Activated CD4-positive, alpha-beta T cell treated with anti-CD3 and anti-CD28 coated beads, Interleukin-2, amount 50 U/mL, for 4 hours (primary cell): ENCODE data around the gene HMGCS1.
"Not testable (repeated sequence)": the region's sequence is repeated elsewhere in the genome, so short reads cannot be mapped to it uniquely, and the experiment has no call there.

ENCODE experiments used
- DNase-seq, 2 experiments: peaks; one replicate each; pipeline ENCODE4 v3.0.0-alpha.2; 2020

The HMGCS1 gene

GRCh38 chr5:43312076-43312661, 1.0 kb downstream of the HMGCS1 start:
- DNase-seq, result no peak

GRCh38 chr5:43309637-43310036, 3.6 kb downstream of the HMGCS1 start:
- no peak for DNase-seq

- DNase-seq, result no peak
These were observed 4.1 kb downstream of the HMGCS1 start for GRCh38 chr5:43309122-43309521.

DNA sequence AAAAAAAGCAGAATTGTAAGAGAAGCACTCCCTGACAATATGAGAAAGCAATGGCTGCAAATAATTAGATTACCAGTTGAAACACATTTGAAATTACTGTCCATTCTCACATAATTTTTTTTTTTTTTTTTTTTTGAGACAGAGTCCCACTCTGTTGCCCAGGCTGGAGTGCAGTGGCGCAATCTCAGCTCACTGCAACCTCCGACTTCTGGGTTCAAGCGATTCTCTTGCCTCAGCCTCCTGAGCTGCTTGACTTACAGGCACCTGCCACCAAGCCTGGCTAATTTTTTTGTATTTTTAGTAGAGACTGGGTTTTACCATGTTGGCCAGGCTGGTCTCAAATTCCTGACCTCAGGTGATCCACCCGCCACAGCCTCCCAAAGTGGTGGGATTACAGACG, 6.3 kb downstream of the HMGCS1 start:
- DNase-seq, result not testable (repeated sequence)

DNA sequence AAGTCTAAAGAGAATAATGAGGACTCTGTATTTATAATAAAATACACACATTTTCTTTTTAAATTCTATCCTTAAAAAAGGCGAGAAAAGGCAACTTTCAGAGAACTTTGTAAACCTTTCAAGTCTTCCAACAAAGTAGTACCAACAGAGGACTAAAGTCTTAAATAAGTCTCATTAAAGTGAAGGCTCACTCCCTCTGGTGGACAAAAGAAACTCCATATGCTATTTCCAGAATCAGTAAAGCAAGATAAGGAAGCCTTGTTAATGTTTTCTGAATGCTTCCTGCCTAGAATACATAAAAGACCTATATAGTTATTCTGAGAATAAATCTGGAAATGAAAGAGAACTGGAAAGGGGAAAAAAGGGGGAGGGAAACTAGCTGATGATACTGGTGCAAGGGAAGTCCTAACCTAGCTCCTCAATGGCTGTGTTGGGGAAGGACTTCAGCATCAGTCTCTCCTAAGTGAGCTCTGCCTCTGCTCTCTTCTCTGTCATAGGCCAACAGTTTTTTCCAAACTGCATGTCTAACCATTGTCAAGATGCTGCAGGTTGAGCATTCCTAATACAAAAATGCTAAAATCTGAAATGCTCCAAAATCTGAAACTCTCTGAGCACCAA, 7.2 kb downstream of the HMGCS1 start:
- DNase-seq, result no peak

GRCh38 chr5:43304525-43304924, 8.7 kb downstream of the HMGCS1 start:
- DNase-seq, result no peak

- DNase-seq, result no peak
These were observed 10.0 kb downstream of the HMGCS1 start for GRCh38 chr5:43303242-43303641.

DNA sequence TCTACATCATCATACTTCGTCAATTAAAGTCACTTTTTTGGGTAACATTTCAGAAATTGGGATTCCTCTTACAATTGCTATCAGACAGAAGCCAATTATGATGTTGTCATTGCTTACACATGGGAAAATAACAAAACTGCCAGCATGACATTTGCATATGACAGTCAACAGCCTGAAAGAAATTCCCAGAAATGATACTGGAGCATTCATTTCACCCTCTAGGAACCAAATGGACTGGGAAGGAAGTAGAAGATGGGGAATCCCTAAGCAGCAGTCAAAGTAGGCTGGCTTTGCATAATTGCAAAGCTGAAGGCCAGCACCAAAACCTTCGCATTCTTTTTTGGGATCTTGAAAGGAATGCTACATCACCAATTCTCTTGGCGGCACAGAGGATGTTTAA, 10.7 kb downstream of the HMGCS1 start:
- no peak for DNase-seq

GRCh38 chr5:43301653-43302091, 11.5 kb downstream of the HMGCS1 start:
- no peak for DNase-seq

GRCh38 chr5:43300112-43300511, 13.1 kb downstream of the HMGCS1 start:
- DNase-seq, result no peak

DNA sequence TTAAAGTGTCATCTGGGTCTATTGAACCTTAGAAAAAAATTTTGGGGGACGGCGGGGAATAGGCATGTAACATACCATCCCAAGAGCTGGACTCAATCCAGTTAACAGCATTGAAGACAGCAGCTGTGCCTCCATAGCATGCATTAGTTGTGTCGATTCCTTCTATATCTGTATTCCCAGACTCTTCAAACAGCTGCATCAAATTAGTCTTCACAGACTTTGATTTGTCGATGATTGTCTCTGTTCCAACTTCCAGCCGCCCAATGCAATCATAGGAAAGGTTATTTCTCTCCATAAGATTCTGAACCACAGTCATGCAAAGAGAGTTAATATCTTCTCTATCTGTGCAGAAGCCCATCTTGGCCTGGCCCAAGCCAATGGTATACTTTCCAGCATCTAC, 14.8 kb downstream of the HMGCS1 start:
- no peak for DNase-seq

DNA sequence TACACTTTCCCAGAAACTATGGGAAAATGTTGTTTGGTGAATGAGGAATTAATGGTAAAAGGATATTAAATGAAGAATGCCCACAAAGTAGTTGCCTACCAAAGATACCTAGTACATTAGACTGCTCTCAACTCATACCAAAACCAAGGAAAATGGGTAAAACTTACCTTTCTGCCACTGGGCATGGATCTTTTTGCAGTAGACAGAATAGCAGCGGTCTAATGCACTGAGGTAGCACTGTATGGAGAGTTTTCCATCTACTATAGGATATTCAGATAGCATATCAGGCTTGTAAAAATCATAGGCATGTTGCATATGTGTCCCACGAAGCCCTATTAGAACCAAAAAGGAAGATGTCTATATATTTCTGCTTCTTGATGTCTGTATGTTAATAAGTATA, 16.4 kb downstream of the HMGCS1 start:
- no peak for DNase-seq

- no peak for DNase-seq
These were observed 18.0 kb downstream of the HMGCS1 start for GRCh38 chr5:43295202-43295601.

DNA sequence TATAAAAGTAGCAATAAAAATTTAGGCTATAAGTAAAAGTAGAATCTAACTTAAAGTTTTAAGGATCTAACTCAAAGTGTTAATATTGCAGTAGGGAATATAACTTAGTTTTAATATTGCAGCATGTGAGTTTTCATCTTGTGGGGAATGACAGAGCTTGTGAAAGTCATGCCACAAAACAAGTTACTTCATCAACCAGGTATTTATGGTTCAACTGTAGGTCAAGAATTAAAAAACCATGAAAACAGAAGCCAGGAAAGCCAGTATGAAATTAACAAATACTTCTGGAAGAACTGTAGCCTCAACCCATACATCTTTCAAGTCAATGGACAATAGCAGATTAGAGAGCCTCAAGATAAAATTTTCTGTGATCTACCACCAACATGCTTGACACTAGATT, 19.0 kb downstream of the HMGCS1 start:
- DNase-seq, result no peak

DNA sequence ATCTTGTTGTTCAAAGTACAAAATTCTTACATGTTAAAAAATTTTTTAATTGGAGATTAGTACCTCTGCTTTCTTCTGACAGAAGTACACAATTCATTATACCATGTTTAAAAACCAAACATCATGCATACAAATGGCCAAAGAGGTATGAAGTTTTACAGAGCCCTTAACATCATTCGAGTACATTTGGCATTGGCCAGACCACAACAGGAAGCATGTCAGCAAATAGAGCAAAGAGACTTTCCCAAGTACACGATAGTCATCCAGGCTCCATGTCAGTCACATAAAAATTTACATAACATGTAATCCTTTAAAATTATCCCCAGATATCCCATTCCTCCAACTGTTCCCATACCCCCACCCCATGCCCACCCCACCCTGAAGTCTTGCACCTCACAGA, 22.5 kb downstream of the HMGCS1 start:
- no peak for DNase-seq

GRCh38 chr5:43288269-43288831, 24.9 kb downstream of the HMGCS1 start:
- DNase-seq, result no peak

GRCh38 chr5:43287493-43287892, 25.7 kb downstream of the HMGCS1 start:
- DNase-seq, result no peak

- no peak for DNase-seq
These were observed 26.6 kb downstream of the HMGCS1 start for GRCh38 chr5:43286623-43287022.

- no peak for DNase-seq
These were observed 31.2 kb downstream of the HMGCS1 start for GRCh38 chr5:43281840-43282658.

DNA sequence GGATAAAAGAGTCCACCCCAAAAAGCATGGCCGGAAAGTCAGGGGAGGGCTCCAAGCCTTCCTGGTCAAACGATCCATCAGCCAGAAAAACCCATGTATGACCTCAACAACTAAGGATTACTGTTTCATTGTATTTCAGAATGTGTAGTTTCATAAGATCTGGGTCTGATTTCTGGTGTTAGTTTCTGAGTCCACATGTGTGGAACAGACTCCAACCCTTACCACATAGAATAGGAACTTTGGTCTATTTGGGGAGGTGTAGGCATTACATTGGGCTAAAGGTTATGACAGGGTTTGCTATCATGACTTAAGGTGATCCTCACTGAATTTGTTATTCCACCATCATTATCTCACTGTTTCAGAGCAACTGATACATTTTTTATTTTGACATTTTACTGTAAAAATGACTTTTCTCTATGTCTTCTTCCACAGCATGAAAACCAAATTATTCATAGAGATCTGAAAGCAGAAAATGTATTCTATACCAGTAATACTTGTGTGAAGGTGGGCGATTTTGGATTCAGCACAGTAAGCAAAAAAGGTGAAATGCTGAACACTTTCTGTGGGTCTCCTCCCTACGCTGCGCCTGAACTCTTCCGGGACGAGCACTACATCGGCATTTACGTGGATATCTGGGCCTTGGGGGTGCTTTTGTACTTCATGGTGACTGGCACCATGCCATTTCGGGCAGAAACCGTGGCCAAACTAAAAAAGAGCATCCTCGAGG, 33.5 kb downstream of the HMGCS1 start:
- DNase-seq, result no peak

GRCh38 chr5:43275391-43275790, 37.8 kb downstream of the HMGCS1 start:
- no peak for DNase-seq

GRCh38 chr5:43274435-43275114, 38.6 kb downstream of the HMGCS1 start:
- no peak for DNase-seq

GRCh38 chr5:43273552-43273951, 39.7 kb downstream of the HMGCS1 start:
- no peak for DNase-seq
